GM19395 (cell line): Measurements from ENCODE around the gene PGGT1B.
A peak's percentile ranks its signal among the peaks of the same experiment; 100 is the strongest.
"Not testable (repeated sequence)": the region's sequence is repeated elsewhere in the genome, so short reads cannot be mapped to it uniquely, and the experiment has no call there.

ENCODE experiments used
- ATAC-seq: cut with Tn5 transposase; IDR thresholded peaks from one replicate; pipeline ENCODE4 v1.9.1; 2021; ENCODE audit warnings: mild to moderate bottlenecking, moderate library complexity; ENCODE audit not compliant: unreplicated experiment

PGGT1B gene

DNA sequence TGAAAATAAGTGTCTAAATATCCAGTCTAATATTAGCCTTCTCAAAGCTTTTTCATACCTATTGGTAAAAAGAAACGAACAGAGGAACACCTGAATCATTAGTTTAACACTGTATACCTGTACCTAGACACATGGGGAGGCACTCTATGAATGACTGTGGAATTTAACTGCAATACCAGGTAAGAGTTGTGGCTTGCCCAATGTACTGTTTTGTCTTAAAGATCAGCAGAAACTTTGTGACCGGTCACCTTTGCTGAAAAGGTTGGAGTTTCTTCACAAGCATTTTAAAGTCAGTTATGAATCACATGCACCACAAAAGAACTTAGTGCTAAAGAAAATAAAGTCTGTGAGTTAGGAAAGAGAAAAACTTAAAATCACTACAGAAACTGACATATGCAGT, 2.4 kb downstream of the PGGT1B start:
- ATAC-seq = no peak

DNA sequence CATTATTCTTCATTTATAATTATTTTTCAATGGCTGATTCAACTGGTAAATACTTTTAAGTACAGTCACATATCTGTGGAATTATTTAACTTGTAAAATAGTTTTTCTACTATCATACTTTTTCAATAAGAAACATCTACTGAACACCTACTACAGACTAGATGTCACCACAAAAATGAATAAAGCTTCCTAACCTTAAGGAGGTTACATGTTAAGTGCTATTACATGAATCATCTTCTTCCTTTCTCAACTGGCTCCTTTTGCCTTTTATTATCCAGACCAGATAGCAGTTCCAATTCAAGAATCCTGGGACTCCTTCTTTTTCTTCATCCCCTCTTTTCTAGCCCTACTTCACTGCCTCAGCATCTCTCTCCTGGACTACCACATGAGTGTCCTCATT, 4.7 kb downstream of the PGGT1B start:
- no peak for ATAC-seq

DNA sequence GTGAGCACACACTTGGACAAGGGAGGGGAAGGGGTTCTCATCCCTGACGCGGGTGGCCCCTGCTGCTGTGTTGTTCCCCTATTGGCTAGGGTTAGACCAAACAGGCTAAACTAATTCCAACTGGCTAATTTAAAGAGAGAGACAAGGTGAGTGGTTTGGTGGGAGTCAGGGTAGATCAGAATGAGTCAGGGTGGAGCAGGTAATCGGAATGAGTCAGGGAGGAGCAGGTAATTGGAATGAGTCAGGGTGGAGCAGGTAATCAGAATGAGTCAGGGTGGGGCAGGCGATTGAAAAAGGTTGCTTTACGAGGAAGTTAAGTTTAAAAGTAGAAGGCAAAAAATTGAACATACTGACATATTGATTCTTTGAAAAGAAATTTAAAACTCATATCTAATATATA, 13.3 kb downstream of the PGGT1B start:
- ATAC-seq = not testable (repeated sequence)

DNA sequence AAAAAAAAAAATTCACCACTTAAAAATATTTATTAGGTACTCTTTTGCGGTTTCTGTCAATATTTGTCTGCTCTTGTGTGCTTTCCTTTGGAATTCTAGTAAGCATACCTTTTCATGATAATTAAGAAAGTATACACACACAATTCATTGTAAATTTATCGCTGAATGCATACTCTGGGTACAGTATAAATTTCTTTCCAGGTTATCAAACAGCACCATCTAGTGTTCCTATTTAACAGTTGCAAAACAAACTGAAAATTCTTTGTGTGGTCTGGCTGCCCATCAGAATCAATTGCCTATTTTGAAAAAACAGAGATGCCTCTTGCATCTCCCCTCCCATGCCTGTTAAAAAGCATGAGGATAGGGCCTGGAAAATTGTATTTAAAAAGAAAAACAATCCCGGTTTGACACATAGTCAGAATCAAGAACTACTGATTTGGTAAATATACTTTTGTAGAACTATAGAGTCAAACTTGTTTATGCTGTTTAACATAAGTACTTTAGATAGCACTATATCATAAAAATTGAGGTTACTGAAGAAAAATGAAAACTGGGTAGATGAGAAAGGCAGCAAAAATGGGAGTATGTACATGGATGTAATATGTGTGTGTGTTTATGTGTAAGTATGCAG, 16.2 kb downstream of the PGGT1B start:
- ATAC-seq = peak; percentile 78

DNA sequence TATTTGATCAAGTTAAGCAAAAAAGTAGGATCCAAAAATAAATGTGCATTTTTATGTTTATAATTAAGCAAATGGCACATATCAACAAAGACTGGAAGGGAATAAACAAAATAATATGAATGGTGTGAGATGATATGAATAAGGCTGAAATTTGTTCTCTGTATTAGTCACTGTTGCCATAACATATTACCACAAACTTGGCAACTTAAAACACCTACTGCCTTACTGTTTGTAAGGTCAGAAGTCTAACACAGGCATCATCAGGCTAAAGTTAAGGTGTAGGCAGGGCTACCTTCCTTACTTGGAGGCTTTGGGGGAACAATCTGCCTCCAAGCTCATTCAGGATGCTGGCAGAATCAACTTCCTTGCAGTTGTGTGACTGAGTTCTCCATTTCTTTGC, 19.3 kb downstream of the PGGT1B start:
- ATAC-seq = peak; percentile 71

DNA sequence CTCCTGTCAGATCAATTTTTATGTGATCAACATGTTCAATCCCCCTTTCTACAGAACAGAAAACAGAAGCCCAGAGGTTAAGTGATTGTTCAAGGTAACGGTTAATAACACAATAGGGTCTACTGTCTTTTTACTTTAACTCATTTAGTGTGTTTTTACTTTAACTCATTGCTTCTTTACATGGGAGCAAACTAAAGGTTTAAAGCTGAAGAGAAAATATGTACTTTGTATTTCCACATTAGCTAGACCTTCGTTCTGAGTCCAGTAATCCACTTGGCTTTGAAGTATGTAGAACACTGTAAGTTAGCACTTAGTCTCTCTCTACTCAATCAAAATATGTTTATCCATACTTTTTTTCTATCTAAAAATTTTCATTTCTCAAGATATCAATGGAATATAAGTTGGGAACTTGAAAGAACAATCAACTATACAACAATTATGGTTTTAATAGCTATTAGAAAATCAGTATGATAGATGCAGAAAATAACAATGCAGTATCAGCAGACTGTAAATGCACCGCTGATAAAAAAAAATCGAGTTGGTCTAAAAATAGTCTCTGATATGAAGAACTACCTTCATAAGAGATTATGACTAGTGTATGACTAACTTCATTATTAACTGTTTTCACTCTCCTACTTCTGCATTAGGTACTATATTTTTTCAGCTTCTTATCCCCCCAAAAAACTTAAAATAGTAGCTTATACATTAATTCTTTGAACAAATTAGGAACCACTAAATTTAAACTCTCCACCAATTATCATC, 20.6 kb downstream of the PGGT1B start:
- ATAC-seq = no peak

DNA sequence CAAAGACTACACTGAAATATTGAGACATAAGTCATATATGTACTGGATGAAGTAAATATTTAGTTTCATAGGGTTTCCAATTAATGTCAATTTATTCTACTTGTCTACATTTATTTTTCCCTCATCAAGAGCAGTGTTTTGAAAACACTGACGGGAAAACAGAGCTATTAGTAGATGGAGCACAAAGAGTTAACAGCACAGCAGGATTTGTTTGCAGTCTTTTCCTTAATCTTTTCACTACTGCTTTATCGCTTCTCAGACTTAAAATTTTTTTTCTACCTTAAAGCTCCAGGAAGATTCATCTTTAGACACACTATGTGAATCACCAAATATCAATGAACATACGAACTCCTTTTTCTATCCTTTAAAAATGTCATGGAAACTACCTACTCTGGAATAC, 25.6 kb downstream of the PGGT1B start:
- ATAC-seq = no peak

DNA sequence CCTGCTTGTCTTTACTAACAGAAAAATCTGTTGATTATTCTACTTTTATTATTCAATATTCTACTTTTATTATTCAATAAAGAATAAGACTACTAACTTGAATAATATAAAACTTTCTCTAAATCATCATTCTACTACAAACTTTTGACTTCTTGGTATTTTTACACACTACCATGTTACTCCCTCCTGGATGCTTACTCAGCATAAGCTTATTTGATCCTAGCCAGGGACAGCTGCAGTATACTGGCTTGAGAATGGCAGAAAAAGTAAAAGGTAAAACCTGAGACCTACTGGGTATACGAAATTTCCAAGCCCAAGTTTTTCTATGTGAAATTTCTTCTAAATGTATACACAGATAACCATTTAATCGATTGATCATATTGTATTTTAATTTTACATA, 26.1 kb downstream of the PGGT1B start:
- ATAC-seq = no peak

DNA sequence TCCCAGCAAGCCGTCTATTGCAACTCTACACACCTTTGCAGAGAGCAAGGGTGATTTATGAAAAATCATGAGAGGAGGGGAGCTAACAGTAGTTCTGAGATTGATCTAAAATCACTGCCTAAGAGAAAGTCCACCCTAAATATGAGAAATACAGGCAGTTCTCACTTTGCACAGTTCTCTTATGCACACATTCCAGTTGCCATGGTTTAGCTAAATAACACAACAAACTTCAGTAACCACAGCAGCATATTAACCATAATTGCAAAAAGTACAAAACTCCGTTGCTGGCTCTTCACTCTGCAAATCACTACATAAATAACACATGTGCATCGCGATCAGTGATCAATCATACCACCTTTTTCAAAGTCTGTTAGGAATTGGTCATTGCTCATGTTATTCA, 31.1 kb downstream of the PGGT1B start:
- no peak for ATAC-seq

DNA sequence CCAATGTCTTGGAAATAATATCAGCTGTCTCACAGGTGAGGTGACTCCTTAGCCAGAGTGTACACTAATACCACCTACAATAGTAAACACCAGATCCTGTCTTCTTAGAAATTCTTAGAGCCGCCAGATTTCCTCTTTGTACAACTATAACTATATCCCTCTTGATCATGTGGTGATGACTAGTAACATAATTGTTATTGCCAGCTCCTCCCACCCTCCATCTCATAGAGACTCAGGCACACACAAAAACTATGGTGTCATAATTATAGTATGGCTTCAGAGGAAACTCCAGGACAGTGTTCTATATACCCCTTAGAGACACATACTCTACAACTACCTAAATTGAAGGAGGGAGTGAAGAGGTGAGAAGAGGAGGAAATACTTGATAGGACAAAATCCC, 33.1 kb downstream of the PGGT1B start:
- no peak for ATAC-seq

DNA sequence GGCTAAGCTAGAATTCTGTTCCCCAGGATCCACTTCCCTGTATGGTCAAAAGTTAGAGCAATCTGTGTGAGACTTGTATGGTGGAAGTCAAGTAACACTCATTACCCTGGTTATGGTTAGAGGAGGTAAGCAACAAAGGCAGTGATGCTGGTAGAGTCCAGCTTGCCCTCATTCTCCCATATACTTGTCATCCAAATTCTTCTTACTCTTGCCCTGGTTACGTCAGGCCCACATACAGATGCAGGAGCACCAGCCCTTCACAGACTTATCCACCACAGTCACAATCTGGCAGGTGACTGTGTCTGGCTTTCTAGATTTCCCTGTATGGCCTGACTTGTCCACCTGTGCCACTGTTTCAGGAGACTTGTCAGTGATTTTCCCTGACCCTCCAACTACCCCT, 35.4 kb downstream of the PGGT1B start:
- no peak for ATAC-seq

DNA sequence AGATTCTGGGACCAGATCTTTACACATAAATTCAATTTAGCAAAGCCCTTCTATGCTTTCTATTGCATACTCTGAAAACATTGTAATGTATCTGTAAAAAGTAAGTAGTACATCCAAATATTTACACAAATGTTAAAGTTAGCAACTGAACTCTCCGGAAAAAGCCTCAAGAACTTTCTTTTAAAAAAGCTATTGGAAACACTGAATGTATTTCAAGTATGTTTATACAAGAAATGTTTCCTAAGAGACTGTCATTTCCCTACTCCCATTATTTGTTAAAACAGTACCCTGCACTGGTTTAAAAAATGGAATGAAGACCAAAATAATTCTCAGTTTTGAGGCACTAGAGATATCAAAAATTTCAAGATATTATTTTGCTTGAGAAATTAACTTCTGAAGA, 48.1 kb downstream of the PGGT1B start:
- no peak for ATAC-seq

DNA sequence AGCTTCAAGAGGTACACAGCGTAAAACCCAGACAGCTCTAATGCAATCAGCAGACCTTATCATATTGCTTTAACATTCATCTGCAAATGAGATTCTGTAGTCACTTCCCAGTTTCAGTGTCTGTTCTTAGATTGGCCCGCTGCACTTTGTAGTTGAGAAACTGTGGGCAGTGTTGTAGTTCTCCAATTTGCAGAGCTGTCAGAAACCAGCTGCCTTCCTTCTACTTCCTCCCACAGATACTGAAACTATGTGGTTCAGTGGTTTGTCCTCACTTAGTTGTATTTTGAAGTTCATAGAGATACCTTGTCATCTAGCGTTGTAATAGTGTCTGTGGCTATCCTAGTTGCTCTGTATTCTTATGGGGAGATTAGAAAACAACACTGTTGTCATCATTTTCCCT, 53.4 kb downstream of the PGGT1B start:
- peak; percentile 100 for ATAC-seq

DNA sequence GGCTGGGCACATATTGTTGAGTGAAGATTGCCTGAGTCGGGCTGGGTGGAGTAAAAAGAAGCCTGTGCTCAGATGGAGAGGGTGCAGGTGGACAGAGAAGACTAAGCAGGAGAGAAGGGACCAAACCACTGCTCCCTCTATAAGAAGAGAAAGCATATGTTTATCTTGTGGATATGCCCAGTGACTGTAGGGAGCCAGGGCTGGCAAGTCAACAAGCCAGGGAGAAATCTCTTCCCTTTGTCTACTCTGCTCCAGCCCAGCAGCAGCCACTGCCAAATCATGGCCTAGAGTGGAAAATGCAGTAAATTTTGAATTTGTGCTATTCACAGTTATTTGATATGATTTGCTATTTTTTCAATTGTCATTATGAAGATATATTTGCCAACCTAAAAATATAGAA, 59.7 kb downstream of the PGGT1B start:
- no peak for ATAC-seq

DNA sequence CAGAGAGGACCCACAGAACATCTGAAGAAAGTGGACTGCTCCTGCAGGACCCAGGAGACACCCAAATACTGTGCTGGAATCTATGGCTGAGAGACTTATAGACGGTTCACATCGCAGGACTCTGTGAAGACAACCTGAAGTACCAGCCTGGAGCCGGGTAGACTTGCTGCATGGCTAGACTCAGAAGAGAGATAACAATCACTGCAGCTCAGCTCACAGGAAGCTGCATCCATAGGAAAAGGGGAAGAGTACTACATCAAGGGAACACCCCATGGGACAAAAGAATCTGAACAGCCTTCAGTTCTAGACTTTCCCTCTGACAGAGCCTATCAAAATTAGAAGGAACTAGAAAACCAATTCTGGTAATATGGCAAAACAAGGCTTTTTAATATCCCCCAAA, 66.5 kb downstream of the PGGT1B start:
- ATAC-seq = no peak

DNA sequence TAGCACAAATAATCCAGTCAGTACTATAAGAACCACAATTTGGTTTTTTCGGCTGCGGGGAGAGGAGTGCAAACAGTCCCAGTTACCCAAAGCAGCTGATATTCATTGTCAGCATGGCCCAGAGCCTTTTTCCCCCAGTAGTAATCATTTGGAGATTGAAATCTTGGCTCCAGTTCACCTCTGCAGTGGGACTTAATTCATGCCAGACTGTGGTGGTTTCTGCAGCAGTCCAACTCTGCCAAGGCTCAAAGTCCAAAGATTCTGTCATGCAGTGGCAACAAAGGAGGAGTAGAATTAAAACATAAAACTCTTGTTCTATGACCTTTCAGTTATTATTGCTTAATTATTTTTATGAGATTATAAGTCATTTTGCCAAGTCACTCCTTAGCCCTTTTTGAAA, 68.0 kb downstream of the PGGT1B start:
- no peak for ATAC-seq

DNA sequence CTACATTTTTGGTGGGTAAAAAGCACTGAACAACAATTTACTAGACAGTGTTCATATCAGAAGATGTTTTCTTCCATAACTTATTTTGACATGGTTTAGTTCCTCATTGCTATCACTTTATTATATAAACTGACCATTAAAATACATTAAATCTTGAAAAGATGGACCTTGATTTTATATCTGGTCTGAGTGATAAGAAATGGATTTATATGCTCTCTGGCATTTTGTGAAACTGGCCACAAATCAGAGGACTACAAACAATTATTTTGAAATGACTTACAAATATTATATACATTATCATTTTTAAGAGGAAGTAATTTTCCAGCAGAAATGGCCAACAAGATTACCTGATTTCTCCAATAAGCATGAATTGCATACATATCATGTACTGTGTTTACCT, 69.4 kb downstream of the PGGT1B start:
- no peak for ATAC-seq

DNA sequence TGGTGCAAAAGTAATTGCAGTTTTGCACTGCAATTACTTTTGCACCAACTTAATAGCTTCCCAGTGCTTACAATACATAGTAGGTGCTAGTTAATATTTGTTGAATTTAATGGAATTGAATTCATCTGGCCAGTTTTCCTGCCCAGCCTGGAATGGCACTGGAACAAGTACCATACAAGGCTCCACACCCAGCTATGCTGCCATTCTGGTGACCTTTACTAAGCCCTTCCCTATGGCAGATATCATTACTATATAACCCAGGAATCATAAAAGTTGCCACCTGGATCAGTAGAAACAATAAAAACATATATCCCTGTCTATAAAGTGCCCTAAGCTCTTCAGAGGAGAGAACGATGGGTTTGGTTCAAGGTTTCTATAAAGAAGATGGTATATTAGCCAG, 70.6 kb downstream of the PGGT1B start:
- ATAC-seq = no peak

DNA sequence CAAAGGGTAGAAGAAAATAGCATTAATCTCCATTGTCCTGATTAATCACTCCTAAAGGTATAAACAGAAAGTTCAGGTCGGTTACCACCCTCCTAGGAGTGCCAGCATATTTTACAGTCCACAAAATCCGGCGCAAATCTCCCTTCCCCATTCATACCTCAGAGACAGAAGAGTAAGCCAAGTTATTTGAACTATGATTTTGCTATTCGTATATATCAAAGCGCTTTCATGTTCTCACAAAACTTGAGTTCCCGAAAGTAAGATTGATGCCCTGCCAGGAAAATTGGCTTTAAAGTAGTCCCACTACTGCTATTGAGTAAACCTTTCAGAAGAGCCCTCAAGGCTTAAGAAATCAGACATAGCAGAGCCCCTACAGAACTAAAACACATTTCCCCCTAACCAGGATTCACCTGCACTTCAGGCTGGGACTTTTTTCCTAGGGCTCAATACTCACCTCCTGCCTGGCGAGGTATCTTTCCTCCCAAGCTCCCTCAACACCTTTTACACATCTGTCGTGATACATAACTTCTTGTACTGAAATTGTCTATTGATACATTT, 71.1 kb downstream of the PGGT1B start:
- no peak for ATAC-seq

DNA sequence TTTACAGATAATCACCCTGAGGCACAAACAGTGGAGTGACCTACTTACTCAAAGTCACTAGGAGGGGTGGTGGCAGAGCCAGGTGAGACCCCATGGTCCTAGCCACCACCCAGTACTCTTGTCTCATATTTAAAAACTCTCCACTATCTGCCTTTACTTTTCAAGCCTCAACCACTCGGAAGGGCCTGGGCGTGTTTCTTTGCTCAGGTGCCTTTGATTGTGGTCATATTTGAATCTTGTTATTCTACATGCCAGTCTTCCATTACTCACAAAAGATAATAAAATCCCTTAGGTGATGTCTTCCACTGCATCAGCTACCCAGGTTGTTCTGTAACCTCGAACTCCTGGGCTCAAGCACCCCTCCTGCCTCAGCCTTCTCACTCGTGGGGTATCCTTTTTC, 72.3 kb downstream of the PGGT1B start:
- ATAC-seq = no peak

DNA sequence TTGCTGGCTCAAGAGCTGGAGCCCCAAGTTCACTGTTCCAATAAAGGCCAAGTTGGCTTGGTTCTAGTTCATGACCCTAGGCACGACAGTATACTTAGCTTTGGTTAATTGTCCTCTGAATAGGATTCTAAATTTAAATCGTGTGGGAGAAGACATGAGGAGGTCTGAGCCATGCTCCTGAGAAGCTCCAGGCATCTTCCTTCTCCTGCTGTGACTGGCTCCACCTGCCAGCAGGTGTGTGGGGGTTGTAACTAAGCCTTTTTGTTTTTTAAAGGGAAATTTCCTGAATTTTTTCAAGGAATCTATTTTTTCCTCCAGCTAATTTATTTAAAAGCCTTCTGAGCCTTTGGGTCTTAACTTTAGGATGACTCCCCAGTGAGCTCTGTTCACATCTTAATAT, 72.8 kb downstream of the PGGT1B start:
- no peak for ATAC-seq

DNA sequence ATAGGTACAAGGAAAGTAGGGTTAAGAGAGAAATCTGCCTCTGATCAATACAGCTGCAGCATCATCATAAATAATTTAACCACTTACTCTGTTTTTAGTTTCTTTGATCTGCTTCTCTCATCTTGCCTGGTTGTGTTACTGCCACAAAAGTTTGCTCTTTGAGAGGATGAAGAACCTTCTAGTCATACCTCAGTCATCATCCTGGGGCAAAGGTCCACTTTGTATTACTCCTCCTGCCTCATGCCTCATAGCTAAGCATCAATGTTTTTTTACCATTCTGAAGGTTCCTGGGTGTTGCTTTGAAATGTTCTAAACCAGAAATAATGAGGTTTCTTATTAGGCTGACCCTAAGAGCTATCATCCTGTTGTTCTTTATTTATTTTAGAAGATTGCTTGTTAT, 75.9 kb downstream of the PGGT1B start:
- ATAC-seq = no peak

DNA sequence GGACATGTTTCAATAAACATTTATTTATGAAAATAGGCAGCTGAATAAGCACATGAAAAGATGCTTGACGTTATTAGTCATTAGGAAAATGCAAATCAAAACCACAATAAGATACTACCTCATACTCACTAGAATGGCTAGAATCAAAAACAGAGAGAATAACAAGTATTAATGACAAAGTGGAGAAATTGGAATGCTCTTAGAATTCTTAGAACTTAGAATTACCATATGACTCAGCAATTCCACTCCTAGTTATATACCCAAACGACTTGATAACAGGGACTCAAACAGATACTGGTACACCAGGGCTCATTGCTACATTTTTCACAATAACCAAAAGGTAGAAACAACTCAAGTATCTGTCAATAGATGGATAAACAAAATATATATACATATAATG, 77.9 kb downstream of the PGGT1B start:
- no peak for ATAC-seq
